H9 (cell line): Measurements from ENCODE around the gene TGFB1I1. TPM values are rescaled to one million over a fixed set of nuclear protein-coding genes. Genes with fewer than 3 reads are reported as not detected.

Source experiments
- DNase-seq: peaks from one replicate; pipeline ENCODE4 v3.0.0-alpha.2; 2017
- H2AFZ ChIP-seq: one replicate; pipeline ENCODE4 v1.6.1; 2013; ENCODE audit warnings: mild to moderate bottlenecking, low read length, control low read depth, moderate library complexity
- H2AK5ac ChIP-seq: 2 replicates; pipeline ENCODE4 v1.6.1; 2013; ENCODE audit warnings: low read length, control low read depth, mixed read lengths; ENCODE audit not compliant: insufficient read length
- H2BK120ac ChIP-seq: one replicate; pipeline ENCODE4 v1.6.1; 2013; ENCODE audit warnings: low read depth, mild to moderate bottlenecking, low read length, control low read depth, inconsistent platforms; ENCODE audit not compliant: poor library complexity, severe bottlenecking
- H2BK12ac ChIP-seq: 2 replicates; pipeline ENCODE4 v1.6.1; 2013; ENCODE audit warnings: low read length, control low read depth, mixed read lengths, low read depth; ENCODE audit not compliant: insufficient read length
- H2BK15ac ChIP-seq: 2 replicates; pipeline ENCODE4 v1.6.1; 2013; ENCODE audit warnings: low read depth, low read length, control low read depth
- H2BK20ac ChIP-seq: one replicate; pipeline ENCODE4 v1.6.1; 2013; ENCODE audit warnings: low read depth, mild to moderate bottlenecking, low read length, control low read depth, inconsistent platforms; ENCODE audit not compliant: poor library complexity, severe bottlenecking
- H2BK5ac ChIP-seq: 2 replicates; pipeline ENCODE4 v1.6.1; 2013; ENCODE audit warnings: low read length, control low read depth, mixed read lengths; ENCODE audit not compliant: insufficient read length
- H3K14ac ChIP-seq: 2 replicates; pipeline ENCODE4 v1.6.1; 2013; ENCODE audit warnings: low read length, control low read depth; ENCODE audit not compliant: insufficient read depth
- H3K18ac ChIP-seq: 2 replicates; pipeline ENCODE4 v1.6.1; 2013; ENCODE audit warnings: low read depth, mild to moderate bottlenecking, mixed read lengths, low read length, control low read depth; ENCODE audit not compliant: insufficient read length
- H3K23ac ChIP-seq: 2 replicates; pipeline ENCODE4 v1.6.1; 2013; ENCODE audit warnings: low read length, control low read depth, mixed read lengths, low read depth; ENCODE audit not compliant: insufficient read length
- H3K23me2 ChIP-seq: 2 replicates; pipeline ENCODE4 v1.6.1; 2013; ENCODE audit warnings: low read depth, mild to moderate bottlenecking, mixed read lengths, low read length, control low read depth; ENCODE audit not compliant: insufficient read length, poor library complexity, severe bottlenecking
- H3K27ac ChIP-seq: 2 replicates; pipeline ENCODE4 v1.5.1; 2013; ENCODE audit warnings: low read length, control low read depth, mixed read lengths, low read depth; ENCODE audit not compliant: insufficient read length
- H3K27me3 ChIP-seq: 2 replicates; pipeline ENCODE4 v1.6.1; 2013; ENCODE audit warnings: low read length, control low read depth, inconsistent platforms; ENCODE audit not compliant: insufficient read depth
- H3K4ac ChIP-seq: 2 replicates; pipeline ENCODE4 v1.6.1; 2013; ENCODE audit warnings: low read depth, mild to moderate bottlenecking, control low read depth, inconsistent platforms, low read length, moderate library complexity
- H3K4me1 ChIP-seq: 2 replicates; pipeline ENCODE4 v1.6.1; 2013; ENCODE audit warnings: low read length, control low read depth, inconsistent platforms; ENCODE audit not compliant: insufficient read depth
- H3K4me2 ChIP-seq: 2 replicates; pipeline ENCODE4 v1.6.1; 2013; ENCODE audit warnings: low read length, control low read depth, mixed read lengths; ENCODE audit not compliant: insufficient read length, insufficient read depth
- H3K56ac ChIP-seq: 2 replicates; pipeline ENCODE4 v1.6.1; 2013; ENCODE audit warnings: low read depth, mild to moderate bottlenecking, mixed read lengths, low read length, control low read depth; ENCODE audit not compliant: insufficient read length
- H3K79me1 ChIP-seq: 2 replicates; pipeline ENCODE4 v1.6.1; 2013; ENCODE audit warnings: low read depth, mild to moderate bottlenecking, moderate library complexity, low read length, control low read depth, inconsistent platforms; ENCODE audit not compliant: insufficient read depth, poor library complexity, severe bottlenecking
- H3K79me2 ChIP-seq: 2 replicates; pipeline ENCODE4 v1.6.1; 2013; ENCODE audit warnings: low read length, control low read depth, inconsistent platforms; ENCODE audit not compliant: insufficient read depth
- H3K9ac ChIP-seq: 2 replicates; pipeline ENCODE4 v1.6.1; 2013; ENCODE audit warnings: low read length, control low read depth, mixed read lengths; ENCODE audit not compliant: insufficient read length; ENCODE audit errors: extremely low read depth
- H3K9me3 ChIP-seq: one replicate; pipeline ENCODE4 v1.6.1; 2013; ENCODE audit warnings: low read depth, low read length, inconsistent platforms; ENCODE audit not compliant: control insufficient read depth
- H3T11ph ChIP-seq: one replicate; pipeline ENCODE4 v1.6.1; 2013; ENCODE audit warnings: mild to moderate bottlenecking, low read length, control low read depth, inconsistent platforms
- H4K20me1 ChIP-seq: one replicate; pipeline ENCODE4 v1.6.1; 2013; ENCODE audit not compliant: control insufficient read depth, insufficient read length, insufficient read depth
- H4K5ac ChIP-seq: 2 replicates; pipeline ENCODE4 v1.6.1; 2013; ENCODE audit warnings: low read depth, mild to moderate bottlenecking, mixed read lengths, low read length, control low read depth; ENCODE audit not compliant: insufficient read length
- H4K8ac ChIP-seq: replicated peaks from 2 replicates; pipeline ENCODE4 v1.6.1; 2013; ENCODE audit warnings: low read length, control low read depth, mixed read lengths, low read depth; ENCODE audit not compliant: insufficient read length
- H4K91ac ChIP-seq: 2 replicates; pipeline ENCODE4 v1.6.1; 2013; ENCODE audit warnings: low read depth, mild to moderate bottlenecking, moderate library complexity, mixed read lengths, low read length, control low read depth; ENCODE audit not compliant: insufficient read length
- H3K27ac Mint-ChIP-seq, 3 experiments: 2 replicates in 2 of 3; 3 replicates in 1 of 3; pipeline ENCODE4 v1.8.0; 2020 to 2021; ENCODE audit warnings: mixed read lengths in 3 of 3, mild to moderate bottlenecking in 1 of 3, moderate library complexity in 1 of 3
- H3K27me3 Mint-ChIP-seq: 2 replicates; pipeline ENCODE4 v1.8.0; 2021; ENCODE audit warnings: low read depth, mild to moderate bottlenecking, moderate library complexity, mixed read lengths
- H3K36me3 Mint-ChIP-seq, 3 experiments: 2 replicates in 2 of 3; 3 replicates in 1 of 3; pipeline ENCODE4 v1.8.0; 2020 to 2021; ENCODE audit warnings: low read depth in 3 of 3, mixed read lengths in 3 of 3; ENCODE audit not compliant: insufficient read depth in 1 of 3
- H3K4me1 Mint-ChIP-seq, 2 experiments: 2 replicates each; pipeline ENCODE4 v1.8.0; 2020; ENCODE audit warnings: mixed read lengths in 2 of 2
- H3K4me3 Mint-ChIP-seq, 2 experiments: 2 replicates in 1 of 2; 3 replicates in 1 of 2; pipeline ENCODE4 v1.8.0; 2020 to 2021; ENCODE audit warnings: mild to moderate bottlenecking in 2 of 2, mixed read lengths in 2 of 2, moderate library complexity in 1 of 2
- H3K9me3 Mint-ChIP-seq, 2 experiments: 2 replicates in 1 of 2; 3 replicates in 1 of 2; pipeline ENCODE4 v1.8.0; 2020; ENCODE audit warnings: mild to moderate bottlenecking in 2 of 2, mixed read lengths in 2 of 2, moderate library complexity in 1 of 2
- WGBS: extraction: QIAGEN DNeasy Blood & Tissue Kit; methylation state at CpG from one replicate; pipeline ENCODE4 v1.1.7; 2013; ENCODE audit warnings: missing lambda C conversion rate, low lambda C conversion rate, mixed read lengths; ENCODE audit not compliant: insufficient read length; ENCODE audit errors: extremely low coverage; 5-methylcytosine and 5-hydroxymethylcytosine counted together
- total RNA-seq: library from RNA; stranded (reverse); gene quantifications from 2 replicates; pipeline ENCODE4 v1.2.1, GENCODE V29; 2021
- TF ChIP-seq, protein P1 (sequence below): fragments of 200-600 bp; sonication (generic); conservative IDR thresholded peaks from 3 replicates; pipeline ENCODE4 v1.8.0; 2021; ENCODE audit warnings: antibody characterized with exemption, mild to moderate bottlenecking

TGFB1I1 gene
- total RNA-seq, 1 experiment from 2014 or later = 15.4 TPM

DNA sequence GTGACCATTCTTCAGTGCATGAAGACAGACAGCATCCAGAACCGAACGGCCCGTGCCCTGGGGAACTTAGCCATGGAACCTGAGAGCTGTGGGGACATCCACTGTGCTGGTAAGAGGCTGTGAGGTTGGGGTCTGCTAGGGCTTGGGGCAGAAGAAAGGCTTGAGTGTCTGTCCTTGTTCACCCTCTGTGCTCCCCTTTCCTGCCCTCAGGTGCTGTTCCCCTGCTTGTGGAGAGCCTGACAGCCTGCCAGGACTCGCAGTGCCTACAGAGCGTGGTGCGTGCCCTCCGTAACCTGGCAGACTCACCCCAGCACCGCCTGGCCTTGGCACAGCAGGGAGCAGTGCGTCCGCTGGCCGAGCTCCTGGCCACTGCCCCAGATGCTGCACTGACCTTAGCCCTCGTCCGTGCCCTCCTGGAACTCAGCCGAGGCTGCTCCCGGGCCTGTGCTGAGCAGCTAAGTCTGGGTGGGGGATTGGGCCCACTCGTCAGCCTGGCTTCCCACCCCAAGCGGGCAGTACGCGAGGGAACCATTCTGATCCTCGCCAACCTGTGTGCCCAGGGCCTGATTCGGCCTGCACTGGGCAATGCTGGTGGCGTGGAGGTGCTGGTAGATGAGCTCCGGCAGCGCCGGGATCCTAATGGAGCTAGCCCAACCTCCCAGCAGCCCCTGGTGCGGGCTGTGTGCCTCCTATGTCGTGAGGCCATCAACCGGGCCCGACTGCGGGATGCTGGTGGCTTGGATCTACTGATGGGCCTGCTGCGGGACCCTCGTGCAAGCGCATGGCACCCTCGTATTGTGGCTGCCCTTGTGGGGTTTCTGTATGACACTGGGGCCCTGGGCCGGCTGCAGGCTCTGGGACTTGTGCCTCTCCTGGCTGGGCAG is 9.8 kb upstream of the TGFB1I1 start:
- peaks cover 0 to 2% of the 10 kb centered on the region in 2 experiments; a peak in 1 of 5 replicates for H3K9me3 Mint-ChIP-seq
- Histone ChIP-seq H3K79me1 (no peaks in the 10 kb centered on the region), H3K27ac (no peak overlapping the region), H4K5ac (no peak overlapping the region), H3K14ac (no peak overlapping the region), H2BK5ac (no peak overlapping the region), H4K91ac (no peak overlapping the region), H2BK15ac (no peak overlapping the region), H3K23me2 (peaks cover 8% of the 10 kb centered on the region), H3K9me3 (no peaks in the 10 kb centered on the region), H3K18ac (no peak overlapping the region), H3K27me3 (no peaks in the 10 kb centered on the region), H2BK20ac (no peak overlapping the region), H3K9ac (no peak overlapping the region), H3K4me1 (no peaks in the 10 kb centered on the region), H3K56ac (no peak overlapping the region), H2BK12ac (no peak overlapping the region), H3K23ac (no peak overlapping the region), H2BK120ac (no peak overlapping the region), H4K20me1 (no peaks in the 10 kb centered on the region), H3K4ac (no peak overlapping the region), H3K79me2 (no peaks in the 10 kb centered on the region; the same call in 1 of the 2 replicates), H2AK5ac (no peak overlapping the region), H4K8ac (no peak overlapping the region), H3T11ph (no peak overlapping the region), H2AFZ (no peak overlapping the region), H3K4me2 (no peak overlapping the region)
- H3K27me3 Mint-ChIP-seq = no peaks in the 10 kb centered on the region
- no CpG with 5 or more reads among the region's 35 CpGs for WGBS
- peaks cover 3 to 32% (median 29%) of the 10 kb centered on the region in 3 experiments for H3K36me3 Mint-ChIP-seq
- peaks cover 11 to 12% of the 10 kb centered on the region in 2 experiments for H3K4me1 Mint-ChIP-seq
- TF ChIP-seq, protein P1, sequence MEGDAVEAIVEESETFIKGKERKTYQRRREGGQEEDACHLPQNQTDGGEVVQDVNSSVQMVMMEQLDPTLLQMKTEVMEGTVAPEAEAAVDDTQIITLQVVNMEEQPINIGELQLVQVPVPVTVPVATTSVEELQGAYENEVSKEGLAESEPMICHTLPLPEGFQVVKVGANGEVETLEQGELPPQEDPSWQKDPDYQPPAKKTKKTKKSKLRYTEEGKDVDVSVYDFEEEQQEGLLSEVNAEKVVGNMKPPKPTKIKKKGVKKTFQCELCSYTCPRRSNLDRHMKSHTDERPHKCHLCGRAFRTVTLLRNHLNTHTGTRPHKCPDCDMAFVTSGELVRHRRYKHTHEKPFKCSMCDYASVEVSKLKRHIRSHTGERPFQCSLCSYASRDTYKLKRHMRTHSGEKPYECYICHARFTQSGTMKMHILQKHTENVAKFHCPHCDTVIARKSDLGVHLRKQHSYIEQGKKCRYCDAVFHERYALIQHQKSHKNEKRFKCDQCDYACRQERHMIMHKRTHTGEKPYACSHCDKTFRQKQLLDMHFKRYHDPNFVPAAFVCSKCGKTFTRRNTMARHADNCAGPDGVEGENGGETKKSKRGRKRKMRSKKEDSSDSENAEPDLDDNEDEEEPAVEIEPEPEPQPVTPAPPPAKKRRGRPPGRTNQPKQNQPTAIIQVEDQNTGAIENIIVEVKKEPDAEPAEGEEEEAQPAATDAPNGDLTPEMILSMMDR = no peak
- no peak for DNase-seq
- H3K27ac Mint-ChIP-seq = no peak overlapping the region
- no peak overlapping the region for H3K4me3 Mint-ChIP-seq
